NCI-H187 (cell line): ENCODE results near the gene CADM2.

Experiments
- DNase-seq, 2 experiments: peaks; one replicate each; lab custom pipeline; 2025; lab: John Stamatoyannopoulos, UW

Gene CADM2

DNA sequence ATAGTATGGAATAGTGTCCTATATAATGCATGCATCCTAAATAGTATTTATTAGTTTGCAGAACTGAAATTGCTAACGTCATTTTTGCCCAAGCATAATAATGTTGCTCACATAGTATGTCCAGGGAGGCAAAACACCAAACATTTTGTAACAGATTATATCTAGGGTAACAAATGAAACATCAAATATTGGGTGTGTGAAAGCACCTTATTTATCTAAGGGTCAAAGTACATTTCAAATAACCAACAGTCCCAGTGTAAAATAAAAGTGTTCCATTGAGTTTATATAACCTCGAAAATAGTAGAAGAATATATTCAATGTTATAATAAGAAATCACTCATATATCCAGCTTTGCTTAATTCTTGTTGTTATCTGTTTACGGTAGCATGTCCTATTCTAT lies 363.1 kb downstream of the CADM2 start:
- DNase-seq: no peak

DNA sequence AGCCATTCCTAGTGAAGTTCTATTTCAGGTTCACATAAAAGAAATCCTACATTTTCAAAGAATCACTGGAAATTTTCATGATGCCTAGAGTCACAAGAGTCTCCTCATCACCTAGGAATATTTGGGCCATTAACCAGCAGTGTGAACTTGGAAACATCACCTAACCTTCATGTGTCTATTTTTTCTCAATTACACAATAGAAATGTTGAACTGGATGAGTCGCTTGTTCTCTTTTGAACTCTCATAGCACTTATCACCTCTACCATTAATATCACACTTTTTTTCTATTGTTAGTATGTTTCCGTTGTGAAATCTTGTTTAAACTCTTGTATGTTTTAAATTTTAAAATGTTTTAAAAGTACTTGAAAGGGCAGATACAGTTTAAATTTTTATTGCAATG lies 371.3 kb downstream of the CADM2 start:
- DNase-seq: no peak

GRCh38 chr3:85337895-85338294 lies 379.1 kb downstream of the CADM2 start:
- DNase-seq: no peak

DNA sequence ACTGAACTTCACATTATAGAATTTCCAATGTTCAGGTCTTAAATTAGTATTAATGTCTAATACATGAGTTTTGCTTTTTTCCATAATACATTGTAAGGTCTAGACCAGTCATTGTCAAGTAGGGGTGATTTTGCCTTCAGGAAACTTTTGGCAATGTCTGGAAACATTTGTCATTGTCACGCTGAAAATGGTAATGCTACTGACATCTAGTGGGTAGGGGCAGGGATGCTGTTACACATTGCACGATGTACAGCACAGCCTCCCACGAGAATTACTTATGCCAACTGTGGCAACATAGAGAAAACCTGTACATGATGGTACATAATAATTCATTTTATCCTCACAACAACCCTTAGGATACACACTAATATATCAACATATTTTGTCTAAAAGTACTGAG lies 384.1 kb downstream of the CADM2 start:
- peak; percentile 1 for DNase-seq

- DNase-seq: no peak
These were observed 396.8 kb downstream of the CADM2 start for GRCh38 chr3:85355572-85355971.

DNA sequence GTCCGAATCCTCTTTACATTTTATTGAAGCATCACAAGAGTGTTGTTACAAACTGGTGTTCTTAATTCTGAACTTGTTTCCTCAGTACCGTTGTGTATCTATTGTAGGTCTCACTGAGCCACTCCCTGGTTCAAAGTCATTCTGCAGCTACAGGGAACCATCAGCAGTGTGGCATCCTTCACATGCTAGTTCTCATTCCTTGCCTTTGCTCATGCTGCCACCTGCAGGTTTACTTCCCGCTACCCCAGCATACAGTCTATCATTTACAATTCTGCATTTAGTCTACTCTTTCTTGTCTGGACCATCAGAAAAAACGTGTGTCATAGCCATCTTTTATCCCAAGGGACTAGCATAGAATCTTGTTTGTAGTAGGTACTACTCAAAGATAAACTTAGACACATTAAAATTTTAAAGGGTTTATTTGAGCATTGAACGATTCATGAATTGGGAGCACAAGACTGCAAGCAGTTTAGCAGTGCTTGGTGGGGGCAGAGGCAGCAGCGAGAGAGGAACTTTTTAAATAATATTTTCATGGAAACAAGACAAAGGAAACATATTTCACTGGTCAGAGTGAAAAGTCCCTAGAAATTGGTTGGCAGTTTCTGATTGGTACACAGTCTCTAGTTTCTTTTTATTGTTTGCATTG lies 402.1 kb downstream of the CADM2 start:
- peak in 1 of 2 experiments; percentile 0 for DNase-seq

GRCh38 chr3:85364296-85364909 lies 405.6 kb downstream of the CADM2 start:
- no peak for DNase-seq

GRCh38 chr3:85370341-85370740 lies 411.6 kb downstream of the CADM2 start:
- DNase-seq: no peak

- DNase-seq: no peak
These were observed 417.3 kb downstream of the CADM2 start for GRCh38 chr3:85376131-85376530.

DNA sequence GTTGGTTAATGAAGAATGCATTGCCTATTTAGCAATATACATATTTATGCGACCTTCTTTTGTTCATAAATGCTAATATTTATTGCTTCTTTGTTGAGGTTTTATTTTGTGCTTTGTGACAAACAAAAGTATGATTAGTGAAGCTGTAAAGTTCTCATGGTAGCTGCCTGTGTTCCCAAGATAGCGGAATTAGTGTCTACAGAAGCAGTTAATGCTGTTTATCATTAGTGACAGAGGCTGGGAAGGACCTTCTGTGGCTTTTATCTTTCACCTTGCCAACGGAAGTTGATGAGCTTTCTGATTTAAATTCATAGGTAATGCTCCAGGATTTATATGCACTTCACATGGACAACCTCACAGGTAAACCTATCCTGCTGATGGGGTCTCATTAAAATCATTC lies 418.3 kb downstream of the CADM2 start:
- DNase-seq: no peak

- DNase-seq: no peak
These were observed 425.6 kb downstream of the CADM2 start for GRCh38 chr3:85384372-85384771.

DNA sequence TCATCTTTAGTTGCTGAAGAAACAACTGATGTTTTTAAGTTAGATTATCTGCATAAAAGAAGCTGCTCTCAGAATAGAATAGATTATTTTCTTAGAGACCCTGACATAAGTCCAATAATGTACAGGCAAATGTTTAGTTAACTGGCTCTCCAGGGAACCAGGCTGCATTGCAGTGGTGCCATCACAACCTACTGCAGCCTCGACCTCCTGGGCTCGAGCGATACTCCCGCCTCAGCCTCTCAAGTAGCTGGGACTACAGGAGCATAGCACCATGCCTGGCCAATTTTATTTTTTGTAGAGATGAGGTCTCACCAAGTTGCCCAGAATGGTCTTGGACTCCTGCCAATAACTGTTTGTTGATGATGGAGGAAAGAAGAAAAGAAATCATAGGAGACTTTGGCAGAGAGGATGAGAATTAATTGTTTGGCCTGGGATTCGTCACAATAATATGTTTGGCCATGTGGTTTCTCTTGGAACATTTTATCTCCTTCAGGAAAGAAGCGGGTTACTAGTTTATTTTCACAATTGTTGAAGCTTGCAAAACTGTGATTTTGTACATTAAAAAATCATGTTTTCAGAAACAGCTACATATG lies 429.2 kb downstream of the CADM2 start:
- no peak for DNase-seq

DNA sequence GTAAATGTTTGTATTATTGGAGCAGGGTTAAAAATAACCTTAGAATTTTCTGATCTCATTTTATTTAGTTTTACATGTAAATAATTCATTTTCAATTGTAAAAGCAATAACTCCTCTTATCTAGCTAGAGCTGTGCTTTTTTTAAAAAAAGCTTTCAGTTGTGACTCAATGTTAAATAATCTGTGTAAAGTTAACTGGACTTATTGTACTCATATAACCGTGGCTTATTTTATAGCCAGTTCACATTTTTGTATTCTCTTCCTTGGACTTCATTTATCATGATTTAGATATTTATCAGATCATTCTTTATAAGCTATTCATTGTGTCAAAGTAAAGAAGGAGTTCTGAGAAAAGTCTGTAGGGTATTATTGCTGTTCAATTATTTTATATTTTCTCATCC lies 435.6 kb downstream of the CADM2 start:
- DNase-seq: no peak

DNA sequence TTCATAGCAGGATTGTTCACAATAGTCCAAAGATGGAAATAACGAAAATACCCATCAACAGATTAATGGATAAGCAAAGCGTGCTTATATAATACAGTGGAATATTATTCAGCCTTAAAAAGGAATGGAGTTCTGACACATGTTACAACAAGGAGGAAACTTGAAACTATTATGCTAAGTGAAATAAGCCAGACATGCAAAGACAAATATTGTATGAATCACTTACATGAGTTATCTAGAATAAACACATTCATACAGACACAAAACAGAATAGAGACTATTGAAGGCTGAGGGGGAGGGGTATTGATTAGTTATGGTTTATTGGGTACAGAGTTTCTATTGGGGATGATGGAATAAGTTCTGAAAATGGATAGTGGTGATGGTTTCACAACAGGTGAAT lies 438.6 kb downstream of the CADM2 start:
- DNase-seq: no peak

DNA sequence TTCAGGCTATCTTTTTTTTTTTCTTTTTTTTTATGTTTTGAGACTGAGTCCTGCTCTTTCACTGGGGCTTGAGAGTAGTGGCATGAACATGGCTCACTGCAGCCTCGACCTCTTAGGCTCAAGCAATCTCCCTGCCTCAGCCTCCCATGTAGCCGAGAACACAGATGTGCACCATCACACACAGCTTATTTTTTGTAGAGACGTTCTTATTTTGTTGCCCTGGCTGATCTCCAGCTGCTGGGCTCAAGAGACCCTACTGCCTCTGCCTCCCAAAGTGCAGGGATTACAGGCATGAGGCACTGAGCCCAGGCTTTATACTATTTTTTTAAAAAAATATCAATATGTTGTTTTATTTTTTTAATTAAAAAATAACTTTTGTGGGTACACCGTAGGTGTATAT lies 467.3 kb downstream of the CADM2 start:
- no peak for DNase-seq

DNA sequence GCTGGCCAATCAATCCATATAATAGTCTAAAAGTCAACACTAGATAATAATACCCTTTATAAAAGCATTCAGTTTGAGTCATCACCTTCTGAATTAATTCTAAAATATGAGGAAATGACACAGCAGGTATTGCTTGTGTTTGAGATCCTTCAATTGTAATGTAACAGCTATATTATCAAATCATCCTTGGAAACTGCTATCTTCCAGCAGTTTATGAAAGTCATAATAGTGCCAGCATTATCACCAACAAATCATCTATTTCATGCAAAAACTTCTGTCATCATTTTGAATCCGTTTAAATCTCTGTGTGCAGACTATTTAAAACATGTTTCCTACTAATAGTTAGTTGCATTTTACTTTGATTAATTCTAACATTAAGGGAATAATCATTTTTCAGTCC lies 468.7 kb downstream of the CADM2 start:
- no peak for DNase-seq

DNA sequence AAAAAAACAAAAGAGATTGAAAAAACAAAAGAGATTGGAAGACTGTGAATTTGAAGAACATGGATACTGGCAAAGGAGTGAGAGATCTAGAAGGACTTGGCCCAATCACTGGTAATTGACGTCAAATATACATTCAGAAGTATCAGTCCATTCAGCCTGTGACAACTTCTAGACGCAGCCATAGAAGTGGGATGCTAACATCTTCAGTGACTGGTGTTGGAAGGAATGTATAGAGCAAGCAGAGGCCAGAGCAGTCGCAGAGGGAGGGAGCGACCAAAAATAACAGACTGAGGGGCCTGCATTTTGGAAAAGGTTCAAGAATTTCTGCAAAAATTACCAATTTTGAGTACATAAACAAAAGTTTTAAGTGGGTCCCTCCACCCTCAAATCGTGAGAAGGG lies 473.3 kb downstream of the CADM2 start:
- no peak for DNase-seq

DNA sequence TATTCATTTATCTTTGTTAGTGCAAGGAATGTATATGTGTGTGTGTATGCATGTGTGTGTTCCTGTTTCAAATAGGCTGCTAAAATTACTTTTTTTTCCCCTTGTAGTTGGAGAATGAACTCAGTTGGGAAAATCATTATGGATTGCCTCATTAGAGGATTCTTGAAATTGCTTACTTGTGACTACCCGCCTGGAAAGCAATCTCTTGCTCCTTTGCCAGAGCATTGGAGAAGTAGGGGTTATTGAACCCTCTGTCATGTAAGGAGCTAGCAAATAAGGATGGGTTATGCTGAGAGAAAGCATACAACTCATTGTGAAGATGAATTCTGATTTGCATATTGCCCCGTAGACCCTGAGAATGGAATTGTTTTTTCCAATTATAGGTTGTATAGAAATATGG lies 474.5 kb downstream of the CADM2 start:
- no peak for DNase-seq

DNA sequence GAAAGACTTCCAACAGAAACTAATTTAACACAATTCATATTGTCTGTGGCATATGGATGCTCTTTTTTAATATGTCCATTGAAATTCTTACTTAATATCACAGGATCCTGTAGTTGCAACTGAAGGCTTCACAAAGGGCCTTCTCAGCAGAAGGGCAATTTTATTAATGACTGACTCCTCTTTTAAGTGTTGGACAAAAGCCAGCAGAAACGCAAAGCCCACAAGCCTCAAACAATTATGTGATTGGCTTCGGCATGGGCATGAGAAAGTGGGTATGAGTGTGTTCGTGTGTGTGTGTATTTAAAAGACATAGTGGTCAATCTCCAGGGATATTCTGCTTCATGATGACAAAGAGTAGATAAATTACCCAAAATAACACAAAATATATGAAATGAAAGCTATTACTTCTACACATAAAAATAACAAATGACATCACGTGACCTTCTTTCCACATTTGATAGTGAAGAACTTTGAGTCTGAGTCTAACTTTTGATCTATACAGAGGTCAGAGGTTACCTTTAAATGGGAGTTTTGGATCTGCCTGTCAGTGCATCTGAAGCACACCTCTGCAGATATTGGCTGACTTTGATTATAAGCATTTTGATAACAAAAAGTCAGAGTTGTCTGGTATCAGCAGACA lies 496.9 kb downstream of the CADM2 start:
- no peak for DNase-seq

- no peak for DNase-seq
These were observed 515.5 kb downstream of the CADM2 start for GRCh38 chr3:85474241-85474640.

- DNase-seq: no peak
These were observed 516.6 kb downstream of the CADM2 start for GRCh38 chr3:85475346-85475745.

DNA sequence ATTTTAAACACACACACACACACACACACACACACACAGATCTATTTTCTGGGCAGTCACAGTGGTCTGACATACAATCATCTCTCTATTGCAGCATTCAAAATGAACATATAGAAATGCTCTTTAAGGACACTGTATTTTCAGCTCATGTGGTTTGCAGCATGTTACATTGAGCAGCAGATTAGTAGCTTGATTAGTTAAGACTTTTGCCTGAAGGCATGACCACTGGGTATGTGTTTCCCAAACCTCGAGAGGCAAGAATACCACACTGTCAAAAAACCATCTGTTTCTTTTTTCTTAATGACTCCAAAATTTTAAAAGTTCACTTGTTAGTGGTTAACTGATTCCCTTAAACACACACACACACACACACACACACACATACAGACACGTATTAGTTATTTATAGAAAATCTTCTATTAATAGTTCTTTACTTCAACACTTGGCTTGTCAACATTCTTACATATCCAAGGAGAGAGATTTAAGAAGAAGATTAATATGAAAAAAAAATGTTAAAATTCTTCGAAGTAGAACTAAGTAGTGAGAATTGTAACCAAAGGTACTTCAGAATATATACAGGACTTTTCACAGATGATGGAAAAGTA lies 518.2 kb downstream of the CADM2 start:
- no peak for DNase-seq
